H1 (cell line): ENCODE data around the gene ARHGAP32. TPM values are rescaled to one million over a fixed set of nuclear protein-coding genes. Genes with fewer than 3 reads are reported as not detected.

Source experiments
- CTCF ChIA-PET: fragments of 300-600 bp; sonication (Branson Sonifier 250); formaldehyde crosslinking; loops from one replicate; lab custom pipeline; 2021; ENCODE audit not compliant: partially characterized antibody; lab: Charles Lee
- POLR2A ChIA-PET: fragments of 300-600 bp; sonication (Branson Sonifier 250); formaldehyde crosslinking; loops from one replicate; lab custom pipeline; 2021; ENCODE audit warnings: inconsistent platforms; ENCODE audit not compliant: partially characterized antibody; lab: Charles Lee
- DNase-seq, 2 experiments: peaks; one replicate each; pipeline versions ENCODE4 v3.0.0 to v3.0.0-alpha.2; 2010 to 2022; ENCODE audit warnings: low spot score in 2 of 2, low read depth in 1 of 2, mixed read lengths in 1 of 2
- FAIRE-seq: peaks from 2 replicates; lab custom pipeline; 2011; peaks lifted over from hg19 to GRCh38; lab: Jason Lieb, UNC
- H2AFZ ChIP-seq: 2 replicates; pipeline ENCODE4 v1.8.1; 2012; ENCODE audit warnings: low read length, inconsistent platforms
- H2AK5ac ChIP-seq: 2 replicates; pipeline ENCODE4 v1.6.1; 2013; ENCODE audit warnings: low read depth, low read length
- H2BK120ac ChIP-seq: replicated peaks from 2 replicates; pipeline ENCODE3; 2013; ENCODE audit warnings: low read depth, low read length, inconsistent platforms
- H2BK12ac ChIP-seq: 2 replicates; pipeline ENCODE4 v1.6.1; 2013; ENCODE audit warnings: low read depth, low read length
- H2BK15ac ChIP-seq: 2 replicates; pipeline ENCODE4 v1.6.1; 2013; ENCODE audit warnings: low read length
- H2BK20ac ChIP-seq: 2 replicates; pipeline ENCODE4 v1.6.1; 2013; ENCODE audit warnings: low read length
- H2BK5ac ChIP-seq: 2 replicates; pipeline ENCODE4 v1.6.1; 2013; ENCODE audit warnings: low read depth, low read length
- H3K14ac ChIP-seq: 2 replicates; pipeline ENCODE4 v1.6.1; 2013; ENCODE audit warnings: inconsistent platforms; ENCODE audit not compliant: insufficient read length
- H3K18ac ChIP-seq: 2 replicates; pipeline ENCODE4 v1.6.1; 2013; ENCODE audit warnings: low read length; ENCODE audit errors: extremely low read depth
- H3K23ac ChIP-seq: 2 replicates; pipeline ENCODE4 v1.6.1; 2013; ENCODE audit warnings: inconsistent platforms; ENCODE audit not compliant: insufficient read length
- H3K23me2 ChIP-seq: 2 replicates; pipeline ENCODE4 v1.6.1; 2013; ENCODE audit warnings: low read depth, low read length
- H3K27ac ChIP-seq: 2 replicates; pipeline ENCODE4 v1.6.1; 2011; ENCODE audit warnings: low read depth, low read length, inconsistent platforms
- H3K27me3 ChIP-seq, 4 experiments: replicated peaks in 1 of 4; 1 replicate in 1 of 4; 2 replicates in 3 of 4; pipeline versions ENCODE4 v1.6.1 to v1.8.1; 2011 to 2013; ENCODE audit warnings: low read length in 3 of 4, mild to moderate bottlenecking in 3 of 4, inconsistent platforms in 2 of 4, mixed read lengths in 2 of 4, moderate library complexity in 1 of 4; ENCODE audit not compliant: control insufficient read depth in 3 of 4, insufficient read depth in 3 of 4; ENCODE audit errors: extremely low read depth in 1 of 4
- H3K36me3 ChIP-seq, 4 experiments: 2 replicates each; pipeline versions ENCODE4 v1.6.1 to v1.8.1; 2011 to 2013; ENCODE audit warnings: mild to moderate bottlenecking in 4 of 4, low read length in 3 of 4, moderate library complexity in 2 of 4, control low read depth in 1 of 4, inconsistent platforms in 1 of 4; ENCODE audit not compliant: insufficient read depth in 4 of 4, control insufficient read depth in 2 of 4
- H3K4ac ChIP-seq: replicated peaks from 2 replicates; pipeline ENCODE3; 2013; ENCODE audit warnings: low read length, low read depth, mixed read lengths, inconsistent platforms; ENCODE audit not compliant: insufficient read length
- H3K4me1 ChIP-seq, 4 experiments: replicated peaks in 1 of 4; 1 replicate in 1 of 4; 2 replicates in 3 of 4; pipeline versions ENCODE4 v1.6.1 to v1.8.1; 2011 to 2013; ENCODE audit warnings: low read length in 3 of 4, inconsistent platforms in 2 of 4, mixed read lengths in 1 of 4; ENCODE audit not compliant: insufficient read depth in 4 of 4, control insufficient read depth in 3 of 4
- H3K4me2 ChIP-seq, 2 experiments: 2 replicates each; pipeline versions ENCODE4 v1.6.1 to v1.8.1; 2011 to 2013; ENCODE audit warnings: low read depth in 2 of 2, low read length in 2 of 2, control low read depth in 1 of 2, inconsistent platforms in 1 of 2, mild to moderate bottlenecking in 1 of 2; ENCODE audit not compliant: insufficient read depth in 1 of 2
- H3K4me3 ChIP-seq, 4 experiments: fragments of 200-600, 300-600 bp in 1 of 4; sonication (generic), shearing (Covaris generic), sonication (Bioruptor Twin) in 1 of 4; 2 replicates each; pipeline versions ENCODE4 v1.5.1 to v1.8.1; 2011 to 2016; ENCODE audit warnings: low read length in 4 of 4, low read depth in 3 of 4, control low read depth in 2 of 4, inconsistent platforms in 2 of 4, mild to moderate bottlenecking in 2 of 4, mixed read lengths in 1 of 4, moderate library complexity in 1 of 4; ENCODE audit not compliant: insufficient read depth in 2 of 4; ENCODE audit errors: extremely low read depth in 1 of 4
- H3K56ac ChIP-seq: replicated peaks from 2 replicates; pipeline ENCODE3; 2013; ENCODE audit warnings: low read depth, mild to moderate bottlenecking, mixed read lengths, low read length, inconsistent platforms; ENCODE audit not compliant: insufficient read length
- H3K79me1 ChIP-seq: 2 replicates; pipeline ENCODE4 v1.6.1; 2013; ENCODE audit warnings: low read depth, low read length, control low read depth
- H3K79me2 ChIP-seq, 2 experiments: 2 replicates each; pipeline versions ENCODE4 v1.6.1 to v1.8.1; 2012 to 2013; ENCODE audit warnings: low read length in 2 of 2, mild to moderate bottlenecking in 2 of 2, inconsistent platforms in 1 of 2; ENCODE audit not compliant: insufficient read depth in 2 of 2, control insufficient read depth in 1 of 2
- H3K9ac ChIP-seq, 4 experiments: replicated peaks in 1 of 4; 1 replicate in 1 of 4; 2 replicates in 3 of 4; pipeline versions ENCODE4 v1.6.1 to v1.8.1; 2011 to 2013; ENCODE audit warnings: low read depth in 3 of 4, low read length in 3 of 4, control low read depth in 2 of 4, mild to moderate bottlenecking in 2 of 4, moderate library complexity in 2 of 4, inconsistent platforms in 1 of 4; ENCODE audit errors: extremely low read depth in 1 of 4
- H3K9me3 ChIP-seq, 2 experiments: 2 replicates each; pipeline versions ENCODE4 v1.6.1 to v1.8.1; 2012 to 2013; ENCODE audit warnings: mild to moderate bottlenecking in 2 of 2, moderate library complexity in 2 of 2, control low read depth in 1 of 2, inconsistent platforms in 1 of 2, low read depth in 1 of 2, low read length in 1 of 2, mixed read lengths in 1 of 2; ENCODE audit not compliant: insufficient read depth in 2 of 2
- H4K20me1 ChIP-seq, 2 experiments: replicated peaks in 1 of 2; 2 replicates each; pipeline versions ENCODE3 to v1.8.1; 2011 to 2013; ENCODE audit warnings: inconsistent platforms in 2 of 2, low read length in 2 of 2, mild to moderate bottlenecking in 1 of 2; ENCODE audit not compliant: insufficient read depth in 2 of 2, control insufficient read depth in 1 of 2
- H4K5ac ChIP-seq: 2 replicates; pipeline ENCODE4 v1.6.1; 2013; ENCODE audit warnings: low read length, low read depth, mixed read lengths, inconsistent platforms; ENCODE audit not compliant: insufficient read length
- H4K8ac ChIP-seq: 2 replicates; pipeline ENCODE4 v1.8.0; 2013; ENCODE audit warnings: mild to moderate bottlenecking, moderate library complexity, low read length, inconsistent platforms; ENCODE audit not compliant: insufficient read depth; ENCODE audit errors: extremely low read depth
- H4K91ac ChIP-seq: replicated peaks from 2 replicates; pipeline ENCODE3; 2013; ENCODE audit warnings: low read length, mixed read lengths, inconsistent platforms; ENCODE audit not compliant: insufficient read length
- BCL11A ChIP-seq, 2 experiments: IDR thresholded peaks; one replicate each; pipeline ENCODE4 v1.6.1; 2011; ENCODE audit warnings: low read depth in 2 of 2, low read length in 2 of 2, mild to moderate bottlenecking in 2 of 2
- JUN ChIP-seq: IDR thresholded peaks from 2 replicates; pipeline ENCODE4 v1.6.1; 2011; ENCODE audit warnings: low read depth, mild to moderate bottlenecking, improper control_type of control experiment, low read length
- SP1 ChIP-seq: IDR thresholded peaks from 2 replicates; pipeline ENCODE4 v1.6.1; 2011; ENCODE audit warnings: low read depth, low read length
- SUZ12 ChIP-seq: fragments of 200-600 bp; sonication (generic); IDR thresholded peaks from 2 replicates; pipeline ENCODE4 v1.6.1; 2012; ENCODE audit warnings: mild to moderate bottlenecking, inconsistent platforms, low read length, moderate library complexity, mixed read lengths
- TAF7 ChIP-seq: optimal IDR thresholded peaks from 2 replicates; pipeline ENCODE3; 2011; ENCODE audit warnings: low read depth, mild to moderate bottlenecking, inconsistent platforms, low read length, moderate library complexity, borderline replicate concordance
- WGBS, 2 experiments: shearing (Covaris generic) in 1 of 2; methylation state at CpG; one replicate each; pipeline versions ENCODE4 v1.1.6 to v1.1.7; 2013 to 2015; ENCODE audit warnings: low lambda C conversion rate in 2 of 2, mixed read lengths in 2 of 2, inconsistent platforms in 1 of 2, low coverage in 1 of 2, missing lambda C conversion rate in 1 of 2; ENCODE audit not compliant: insufficient replicate concordance in 2 of 2, insufficient coverage in 1 of 2, insufficient read length in 1 of 2; ENCODE audit errors: extremely low coverage in 1 of 2, missing lambda C conversion rate in 1 of 2; 5-methylcytosine and 5-hydroxymethylcytosine counted together
- polyA plus RNA-seq, 7 experiments: library from polyadenylated mRNA; depleted of rRNA in 3 of 7; stranded (reverse) in 5 of 7; unstranded in 2 of 7; fragments of >200 nt in 5 of 7; fragments of 200-250 nt in 2 of 7; gene quantifications; 1 replicate in 5 of 7; 2 replicates in 1 of 7; 4 replicates in 1 of 7; pipeline versions ENCODE4 v1.2.1 to v1.2.3, GENCODE V29; 2011 to 2013; ENCODE audit warnings: missing spikeins in 2 of 7, mixed read lengths in 2 of 7
- total RNA-seq: library from RNA; stranded (reverse); fragmentation: NEBNext Ultra II Directional; extraction: Animal tissue kit (Norgen Biotek cat#: 25700); gene quantifications from 2 replicates; pipeline ENCODE4 v1.2.1, GENCODE V29; 2021
- TF ChIP-seq, protein P1 (sequence below): IDR thresholded peaks from 2 replicates; pipeline ENCODE4 v1.6.1; 2011; ENCODE audit warnings: low read length, improper control_type of control experiment

The ARHGAP32 gene
- total and polyA plus RNA-seq, 2 of the 8 experiments (the other 6 are each of a cell fraction or from before 2014, with no cell fraction given) = 13.7 to 30.0 TPM

DNA sequence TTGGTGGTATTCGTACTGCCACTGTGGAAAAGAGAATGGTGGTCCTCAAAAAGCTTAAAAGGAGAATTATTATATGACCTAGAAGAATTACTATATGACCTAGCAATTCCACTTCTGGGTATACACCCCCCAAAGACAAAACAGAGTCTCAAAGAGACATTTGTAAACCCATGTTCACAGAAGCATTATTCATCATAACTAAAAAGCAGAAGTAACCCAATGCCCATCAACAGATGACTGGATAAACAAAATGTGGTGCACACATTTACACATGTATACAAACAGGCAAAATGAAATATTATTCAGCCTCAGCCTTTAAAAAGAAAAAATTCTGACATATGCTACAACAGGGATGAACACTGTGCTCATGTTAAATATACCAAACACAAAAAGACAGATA lies 89.4 kb downstream of the ARHGAP32 start:
- Histone ChIP-seq H3K9me3 (peaks cover 0 to 6% of the 10 kb centered on the region in 2 experiments; a peak in 1 of 4 replicates), H2AFZ (no peak overlapping the region), H3K18ac (no peak overlapping the region), H3K56ac (no peak overlapping the region), H4K91ac (no peak overlapping the region), H4K5ac (no peak overlapping the region), H3K23me2 (no peaks in the 10 kb centered on the region), H3K27me3 (no peaks in the 10 kb centered on the region), H3K4me3 (no peak overlapping the region), H2BK20ac (no peak overlapping the region), H2BK120ac (no peak overlapping the region), H2BK5ac (no peak overlapping the region), H2BK12ac (no peak overlapping the region), H2AK5ac (no peak overlapping the region), H4K8ac (no peak overlapping the region), H3K14ac (no peak overlapping the region), H3K23ac (no peak overlapping the region), H2BK15ac (no peak overlapping the region), H3K4me2 (no peak overlapping the region), H3K4me1 (no peaks in the 10 kb centered on the region), H3K9ac (no peak overlapping the region), H3K79me2 (no peaks in the 10 kb centered on the region), H4K20me1 (no peaks in the 10 kb centered on the region), H3K4ac (no peak overlapping the region), H3K36me3 (no peaks in the 10 kb centered on the region), H3K79me1 (no peaks in the 10 kb centered on the region), H3K27ac (no peak overlapping the region)
- CTCF ChIA-PET = no interaction called here
- TF ChIP-seq SUZ12 = no peak
- no peak for TF ChIP-seq JUN
- TF ChIP-seq BCL11A (IDR thresholded peaks at IDR 0.05; ENCODE audit: low read depth in 2 of 2, low read length in 2 of 2) = no peak
- TF ChIP-seq SP1 = no peak
- TF ChIP-seq TAF7 = no peak
- TF ChIP-seq, protein P1, sequence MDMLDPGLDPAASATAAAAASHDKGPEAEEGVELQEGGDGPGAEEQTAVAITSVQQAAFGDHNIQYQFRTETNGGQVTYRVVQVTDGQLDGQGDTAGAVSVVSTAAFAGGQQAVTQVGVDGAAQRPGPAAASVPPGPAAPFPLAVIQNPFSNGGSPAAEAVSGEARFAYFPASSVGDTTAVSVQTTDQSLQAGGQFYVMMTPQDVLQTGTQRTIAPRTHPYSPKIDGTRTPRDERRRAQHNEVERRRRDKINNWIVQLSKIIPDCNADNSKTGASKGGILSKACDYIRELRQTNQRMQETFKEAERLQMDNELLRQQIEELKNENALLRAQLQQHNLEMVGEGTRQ = no peak
- WGBS, 2 experiments = 80% methylated on average over 1 of the region's 1 CpG; no CpG with 5 or more reads in 1 of the 2 experiments
- FAIRE-seq (no peak), DNase-seq (no peak)
- POLR2A ChIA-PET = no interaction called here
